ENCODE data around the gene TRIM2. TPM values are rescaled to one million over a fixed set of nuclear protein-coding genes. Genes with fewer than 3 reads are reported as not detected.

Gene TRIM2
- polyA plus RNA-seq, 1 donor (not counting 4 experiments of a cell fraction or from before 2014, with no cell fraction given), result 10.6 TPM

GRCh38 chr4:153223427-153223801, 19.2 kb downstream of the TRIM2 start:
- Histone ChIP-seq H3K9ac (ENCODE audit: control insufficient read depth, extremely low read depth, insufficient read depth, low read length) (peak overlapping the region; percentile 74), H3K36me3 (ENCODE audit: control insufficient read depth in 2 of 2, extremely low read depth in 1 of 2, insufficient read depth in 2 of 2, low read length in 2 of 2) (no peaks in the 10 kb centered on the region), H3K27me3 (ENCODE audit: control insufficient read depth, extremely low read depth, insufficient read depth, low read length) (no peaks in the 10 kb centered on the region), H3K4me1 (ENCODE audit: control insufficient read depth, extremely low read depth, insufficient read depth, low read length) (peaks cover 12% of the 10 kb centered on the region), H3K4me2 (ENCODE audit: control insufficient read depth, extremely low read depth, insufficient read depth, low read depth, low read length) (peak overlapping the region; percentile 88), H4K20me1 (ENCODE audit: control insufficient read depth, extremely low read depth, insufficient read depth, low read length) (no peaks in the 10 kb centered on the region), H3K4me3 (ENCODE audit: control insufficient read depth in 2 of 3, extremely low read depth in 1 of 3, insufficient read depth in 2 of 3, low read depth in 1 of 3, low read length in 3 of 3) (peak overlapping the region; percentile 56 to 82 (median 64)), H2AFZ (ENCODE audit: control insufficient read depth, low read length) (peak overlapping the region; percentile 91), H3K79me2 (ENCODE audit: control insufficient read depth, insufficient read depth, low read length) (peaks cover 9% of the 10 kb centered on the region), H3K9me3 (ENCODE audit: control insufficient read depth, low read depth, low read length) (no peaks in the 10 kb centered on the region), H3K27ac (ENCODE audit: control insufficient read depth, insufficient read depth, low read length) (peak overlapping the region; percentile 79), H3K9me1 (ENCODE audit: control insufficient read depth, extremely low read depth, insufficient read depth, low read length) (no peaks in the 10 kb centered on the region)
- no peak for DNase-seq (ENCODE audit: low read depth, low spot score)
- FAIRE-seq, result no peak
- dilution Hi-C loops (cut with MboI; ENCODE audit: extremely low pct_ligation_motif_present, low sequenced_read_pairs), result no loop called here
- TF ChIP-seq CTCF (optimal IDR thresholded peaks at IDR 0.05 in 1 of 3, IDR thresholded peaks at IDR 0.05 in 1 of 3, conservative IDR thresholded peaks at IDR 0.05 in 1 of 3; ENCODE audit: extremely low read depth in 1 of 3, insufficient read depth in 2 of 3, low read length in 3 of 3) (no peak), EZH2 (IDR thresholded peaks at IDR 0.05; ENCODE audit: low read length) (no peak)

GRCh38 chr4:153223930-153224329, 19.7 kb downstream of the TRIM2 start:
- Histone ChIP-seq H3K9ac (ENCODE audit: control insufficient read depth, extremely low read depth, insufficient read depth, low read length) (peak overlapping the region; percentile 74), H3K4me1 (ENCODE audit: control insufficient read depth, extremely low read depth, insufficient read depth, low read length) (peaks cover 12% of the 10 kb centered on the region), H3K27me3 (ENCODE audit: control insufficient read depth, extremely low read depth, insufficient read depth, low read length) (no peaks in the 10 kb centered on the region), H3K79me2 (ENCODE audit: control insufficient read depth, insufficient read depth, low read length) (peaks cover 9% of the 10 kb centered on the region), H3K4me3 (ENCODE audit: control insufficient read depth in 2 of 3, extremely low read depth in 1 of 3, insufficient read depth in 2 of 3, low read depth in 1 of 3, low read length in 3 of 3) (peak overlapping the region; percentile 56 to 82 (median 64)), H3K27ac (ENCODE audit: control insufficient read depth, insufficient read depth, low read length) (peak overlapping the region; percentile 79), H3K36me3 (ENCODE audit: control insufficient read depth in 2 of 2, extremely low read depth in 1 of 2, insufficient read depth in 2 of 2, low read length in 2 of 2) (no peaks in the 10 kb centered on the region), H3K9me3 (ENCODE audit: control insufficient read depth, low read depth, low read length) (no peaks in the 10 kb centered on the region), H3K4me2 (ENCODE audit: control insufficient read depth, extremely low read depth, insufficient read depth, low read depth, low read length) (peak overlapping the region; percentile 88), H4K20me1 (ENCODE audit: control insufficient read depth, extremely low read depth, insufficient read depth, low read length) (no peaks in the 10 kb centered on the region), H2AFZ (ENCODE audit: control insufficient read depth, low read length) (no peak overlapping the region), H3K9me1 (ENCODE audit: control insufficient read depth, extremely low read depth, insufficient read depth, low read length) (no peaks in the 10 kb centered on the region)
- dilution Hi-C loops (cut with MboI; ENCODE audit: extremely low pct_ligation_motif_present, low sequenced_read_pairs), result no loop called here
- FAIRE-seq (peak; percentile 94), DNase-seq (ENCODE audit: low read depth, low spot score) (peak; percentile 7)
- TF ChIP-seq EZH2 (IDR thresholded peaks at IDR 0.05; ENCODE audit: low read length) (no peak), CTCF (optimal IDR thresholded peaks at IDR 0.05 in 1 of 3, IDR thresholded peaks at IDR 0.05 in 1 of 3, conservative IDR thresholded peaks at IDR 0.05 in 1 of 3; ENCODE audit: extremely low read depth in 1 of 3, insufficient read depth in 2 of 3, low read length in 3 of 3) (no peak)
